ENCODE measurements around the gene GRM4.

GRCh38 chr6:34104628-34105027, 41.3 kb downstream of the GRM4 start:
- TF ChIP-seq CTCF (IDR thresholded peaks at IDR 0.05) (no peak), POLR2AphosphoS5 (IDR thresholded peaks at IDR 0.05) (no peak)

Data from upper lobe of left lung (tissue), 4 donors.